Glomerular visceral epithelial cell (primary cell): ENCODE data around the gene ARHGAP22.
A peak's percentile ranks its signal among the peaks of the same experiment; 100 is the strongest.

Experiments used
- DNase-seq: peaks from one replicate; pipeline ENCODE4 v3.0.0-alpha.2; 2016; ENCODE audit errors: extremely low spot score

The ARHGAP22 gene

GRCh38 chr10:48552946-48553564 is 51.8 kb downstream of the ARHGAP22 start:
- no peak for DNase-seq

- DNase-seq: peak; percentile 64
Observed at GRCh38 chr10:48551861-48552591, 52.8 kb downstream of the ARHGAP22 start.

DNA sequence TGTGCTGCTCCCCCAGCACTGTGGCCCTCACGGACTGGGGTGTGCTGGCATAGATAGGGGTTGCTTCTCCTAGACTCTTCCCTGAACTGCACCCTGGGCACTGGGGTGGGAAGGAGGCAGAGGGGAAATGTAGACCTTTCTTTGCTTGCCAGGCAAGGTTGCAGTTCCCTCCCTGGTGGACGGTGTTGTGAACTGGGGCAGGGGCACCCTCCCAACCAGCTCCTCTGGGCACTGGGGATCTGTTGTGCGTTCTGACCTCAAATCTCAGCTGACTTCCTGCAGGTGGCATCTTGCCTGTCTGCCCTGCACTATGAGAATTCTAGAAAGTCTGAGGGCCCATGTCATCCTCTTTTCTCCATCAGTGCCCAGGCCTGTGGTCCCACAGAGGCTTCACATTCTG is 53.9 kb downstream of the ARHGAP22 start:
- no peak for DNase-seq

- DNase-seq: no peak
Observed at GRCh38 chr10:48550071-48550691, 54.7 kb downstream of the ARHGAP22 start.

DNA sequence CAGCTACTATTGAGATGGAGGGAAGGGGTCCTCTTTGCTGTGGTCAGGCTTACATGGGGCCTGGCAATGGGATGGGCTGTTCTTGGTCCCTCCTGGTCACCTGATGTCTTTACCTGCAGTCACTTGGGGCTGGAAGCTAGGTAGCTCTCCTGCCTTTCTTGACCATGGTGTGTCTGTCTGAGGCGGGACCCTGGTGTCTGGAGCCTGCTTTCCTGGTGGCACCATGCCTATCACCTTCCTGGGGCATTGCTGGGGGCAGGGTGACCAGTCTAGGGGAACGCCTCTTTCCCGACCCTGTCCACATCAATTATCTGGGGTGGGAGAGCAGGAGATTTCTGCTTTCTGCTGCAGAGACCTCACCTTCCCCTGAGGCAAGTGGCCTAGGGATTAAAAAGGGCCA is 55.6 kb downstream of the ARHGAP22 start:
- DNase-seq: no peak

DNA sequence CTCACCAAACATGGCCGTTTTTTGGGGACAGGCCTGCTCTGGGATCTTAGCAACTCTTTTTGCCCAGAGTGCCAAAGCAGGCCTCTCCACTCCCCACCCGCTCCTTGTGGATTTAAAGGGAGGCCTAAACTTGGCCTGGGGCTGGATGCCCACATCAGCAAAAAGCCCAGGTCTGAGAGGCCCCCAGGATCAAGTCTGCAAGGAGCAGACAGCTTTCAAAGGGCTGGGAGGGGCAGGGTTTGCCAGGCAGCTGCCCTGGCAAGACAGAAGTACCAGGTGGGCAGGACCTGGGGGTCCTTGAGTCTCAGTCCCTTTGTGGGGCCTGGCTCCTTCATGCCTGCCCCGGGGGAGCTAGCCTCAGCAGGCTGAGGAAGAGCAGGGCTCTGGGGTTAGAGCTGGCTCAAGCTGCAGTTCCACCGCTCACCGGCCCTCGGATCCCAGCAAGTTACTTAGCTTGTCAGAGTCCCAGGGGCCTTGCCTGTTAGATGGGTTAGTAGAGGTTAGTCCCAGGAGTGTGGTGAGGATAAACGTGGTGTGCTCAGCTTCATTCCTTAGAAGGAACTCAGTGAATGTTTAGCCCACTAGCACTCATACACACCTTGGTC is 56.2 kb downstream of the ARHGAP22 start:
- no peak for DNase-seq

DNA sequence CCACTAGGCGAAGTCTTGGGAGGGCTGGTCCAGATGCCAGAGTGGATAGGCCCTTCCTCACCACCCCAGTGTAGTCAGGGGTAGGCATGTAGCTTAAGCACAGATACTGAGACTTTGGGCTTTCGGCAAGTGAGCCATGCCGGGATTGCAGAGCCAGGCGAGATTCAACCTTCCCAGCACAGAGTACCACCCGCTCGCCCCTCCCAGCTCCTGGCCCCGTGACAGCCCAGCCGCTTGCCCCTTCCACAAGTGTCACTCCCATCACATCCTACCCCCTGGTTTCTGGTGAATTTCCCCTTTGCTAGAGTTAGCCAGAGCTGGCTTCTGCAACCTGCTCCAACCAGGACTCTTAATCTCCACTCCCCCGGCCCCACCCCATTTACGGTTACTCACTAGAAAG is 56.9 kb downstream of the ARHGAP22 start:
- DNase-seq: no peak

DNA sequence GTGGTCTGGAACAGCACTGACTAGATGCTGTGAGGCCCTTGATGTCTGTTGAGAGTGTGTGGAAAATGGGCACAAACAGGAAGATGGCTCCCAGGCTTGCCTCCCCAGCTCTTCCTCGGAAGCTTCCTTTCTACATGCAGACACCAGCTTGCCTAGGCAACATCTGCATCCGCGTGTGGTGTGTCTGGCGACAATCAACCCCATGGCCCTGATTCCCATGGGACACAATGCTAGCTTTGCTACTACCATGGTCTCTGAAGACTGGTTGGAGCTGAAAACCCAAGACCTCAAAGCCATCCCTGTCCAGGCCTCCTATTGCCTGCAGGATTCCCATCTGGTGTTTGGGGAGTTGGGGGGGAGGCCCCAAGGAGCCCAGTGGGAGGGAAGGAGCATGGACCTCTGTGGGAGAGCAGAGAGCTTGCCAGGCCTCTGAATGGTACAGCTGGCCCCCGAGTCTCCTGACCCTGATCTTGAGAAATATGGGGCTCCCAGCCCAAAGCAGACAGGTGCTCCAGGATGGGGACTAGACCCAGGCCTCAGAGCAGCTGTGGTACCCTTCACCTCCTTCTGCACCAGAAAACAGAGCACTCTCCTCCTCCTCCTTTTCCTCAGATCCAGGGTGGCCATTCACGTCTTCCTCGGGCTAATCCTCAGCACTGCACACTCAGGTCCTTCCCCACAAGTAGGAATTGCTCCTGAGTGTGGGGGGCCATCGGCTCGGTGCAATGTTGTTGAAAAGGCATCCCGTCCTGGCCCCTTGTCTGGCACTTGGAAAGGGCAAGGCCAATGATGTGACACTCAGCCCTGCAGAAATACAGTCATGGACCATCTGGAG is 57.6 kb downstream of the ARHGAP22 start:
- DNase-seq: no peak

DNA sequence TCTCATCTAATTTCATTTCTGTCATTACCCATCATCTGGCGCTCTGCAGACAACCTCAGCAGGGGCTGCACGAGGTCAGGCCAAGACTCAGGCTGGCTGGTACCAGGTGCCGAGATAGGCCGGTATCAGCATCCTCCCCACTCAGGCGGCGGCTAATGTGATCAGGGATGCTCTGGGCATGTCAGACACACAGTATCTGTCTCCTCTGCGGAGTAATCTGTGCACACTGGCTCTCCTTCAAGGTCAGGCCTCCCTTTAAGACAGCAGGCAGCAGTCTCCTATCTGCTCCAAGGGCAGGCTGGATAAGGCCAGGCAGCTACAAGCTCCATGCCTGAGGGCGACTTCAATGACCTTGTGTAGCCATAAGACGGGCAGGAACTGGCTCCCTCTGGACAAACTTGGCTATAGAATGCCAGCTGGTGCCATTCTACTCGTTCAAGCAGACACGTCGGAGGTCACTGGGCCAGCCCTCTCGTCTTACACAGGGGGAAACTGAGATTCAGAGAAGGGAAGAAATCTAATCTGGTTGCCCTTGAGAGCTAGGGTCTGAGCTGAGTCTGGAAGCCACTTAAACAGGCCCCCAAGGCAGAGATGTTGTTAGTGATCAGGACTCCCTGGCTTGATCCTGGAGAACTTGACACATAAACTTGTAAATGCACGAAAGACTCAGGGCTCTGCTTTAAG is 59.3 kb downstream of the ARHGAP22 start:
- no peak for DNase-seq

- DNase-seq: no peak
Observed at GRCh38 chr10:48543182-48543844, 61.6 kb downstream of the ARHGAP22 start.

DNA sequence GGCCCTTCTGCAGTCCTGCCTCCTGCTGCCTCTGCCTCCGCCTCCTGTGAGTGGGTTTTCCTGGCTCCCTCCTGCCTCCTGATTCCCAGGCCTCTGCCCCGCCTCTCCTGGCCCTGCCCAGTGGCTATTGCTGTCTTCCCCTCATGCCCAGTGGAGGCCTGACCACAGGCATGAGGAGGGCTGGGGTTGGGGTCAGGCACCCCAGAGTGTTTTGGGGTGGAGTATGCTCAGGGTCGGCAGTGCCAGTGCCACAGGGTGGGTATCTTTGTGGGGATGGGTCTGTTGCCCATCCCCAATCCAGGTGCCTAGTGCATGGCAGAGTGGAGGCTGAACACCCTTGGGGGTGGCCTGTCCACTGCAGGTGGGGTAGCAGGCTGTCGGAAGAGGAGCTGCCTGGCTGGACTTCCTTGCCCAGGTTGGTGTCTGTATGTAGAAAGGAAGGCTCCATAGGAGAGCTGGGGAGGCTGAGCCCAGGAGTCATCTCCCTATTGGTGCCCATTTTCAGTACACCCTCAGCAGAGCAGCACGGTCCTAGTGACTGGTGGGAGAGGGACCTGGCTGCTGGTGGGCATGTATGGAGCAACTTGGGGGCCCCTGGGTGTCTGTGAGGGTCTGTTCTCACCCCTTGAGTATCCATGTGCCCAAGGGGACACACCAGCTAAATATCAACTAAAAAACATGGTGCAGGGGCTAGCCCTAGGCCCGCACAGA is 62.2 kb downstream of the ARHGAP22 start:
- no peak for DNase-seq

DNA sequence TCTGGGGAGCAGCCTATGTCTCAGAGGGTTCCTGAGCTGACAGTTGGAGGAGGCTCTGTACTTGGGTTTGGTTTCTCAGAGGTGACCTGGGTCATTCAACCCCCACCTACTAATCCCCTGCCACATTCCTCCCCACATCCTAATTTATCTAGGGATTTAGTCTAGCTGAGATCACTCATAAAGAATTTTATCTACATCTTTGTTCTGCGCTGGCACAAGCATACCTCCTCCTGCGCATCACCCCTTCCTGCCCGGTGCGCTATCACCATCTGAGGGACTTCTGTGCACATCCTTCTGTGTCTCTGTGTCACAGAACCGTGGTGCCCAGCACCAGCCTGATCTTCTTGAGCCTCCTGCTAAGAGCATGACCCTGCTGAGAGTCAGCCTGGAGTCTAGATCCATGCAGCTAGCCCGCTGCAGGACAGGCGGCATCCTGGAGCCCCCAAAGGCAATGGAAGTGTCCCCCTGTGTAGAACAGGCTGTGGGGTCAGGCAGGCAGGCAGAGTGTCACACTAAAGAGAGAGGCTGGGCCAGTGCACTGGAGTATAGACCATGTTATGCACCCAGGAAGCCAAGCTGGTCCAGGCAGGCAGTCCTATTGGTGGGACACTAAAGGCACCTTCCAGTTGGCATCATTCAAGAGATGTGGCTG is 63.6 kb downstream of the ARHGAP22 start:
- no peak for DNase-seq

DNA sequence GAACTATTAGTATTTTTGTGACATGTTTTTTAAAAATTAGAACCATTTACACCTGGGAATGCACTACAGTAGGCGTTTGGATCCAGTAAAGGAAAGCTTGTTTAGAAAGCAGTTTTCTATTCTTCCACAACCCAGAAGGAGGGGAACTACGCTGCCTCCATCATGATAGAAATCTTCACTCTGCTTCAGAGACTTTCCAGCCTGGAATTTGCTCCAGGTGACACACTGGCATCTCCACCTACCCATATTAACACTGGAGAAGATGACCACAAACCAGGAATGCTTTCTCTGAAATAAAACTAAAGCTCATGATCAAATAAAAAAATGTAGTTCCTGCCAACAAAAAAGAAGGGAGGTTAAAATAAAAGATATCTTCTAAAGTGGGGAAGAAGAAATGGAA is 66.3 kb downstream of the ARHGAP22 start:
- no peak for DNase-seq

- no peak for DNase-seq
Observed at GRCh38 chr10:48536916-48537890, 67.7 kb downstream of the ARHGAP22 start.

GRCh38 chr10:48536156-48536500 is 68.7 kb downstream of the ARHGAP22 start:
- DNase-seq: no peak

DNA sequence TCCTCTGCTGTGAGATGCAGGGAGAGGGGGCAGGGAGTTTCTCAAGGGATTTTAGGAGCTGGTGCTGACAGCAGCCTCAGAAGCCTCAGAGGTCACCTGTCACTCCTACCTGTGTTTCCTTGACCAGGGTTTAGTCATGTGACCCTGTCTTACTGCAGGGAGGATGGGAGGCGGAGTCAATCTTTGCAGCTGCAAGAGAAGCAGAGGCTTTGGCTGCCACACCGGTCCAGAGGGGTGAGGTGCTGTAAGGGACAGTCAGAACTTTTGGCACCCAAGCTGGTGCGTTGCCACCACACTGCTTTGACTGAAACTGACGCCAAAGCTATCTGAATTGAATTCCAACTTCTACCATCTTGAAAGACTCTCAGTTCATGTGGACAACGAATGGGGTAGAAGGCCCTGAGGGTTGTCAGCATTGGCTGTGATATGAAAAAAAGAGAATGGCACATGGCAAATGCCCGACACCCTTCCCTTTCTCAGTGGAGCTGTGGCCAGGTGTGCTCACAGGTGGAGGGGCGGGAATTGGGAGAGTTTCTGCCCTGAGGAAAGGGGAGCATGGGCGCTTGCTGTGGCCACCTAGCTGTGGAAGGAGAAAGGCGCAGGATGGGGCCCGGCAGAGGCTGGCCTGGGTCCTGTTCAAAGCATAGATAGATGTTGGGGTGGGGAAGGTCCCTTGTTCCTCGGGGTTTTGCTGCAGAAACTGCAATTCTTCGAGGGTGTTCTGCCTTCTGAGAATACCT is 69.3 kb downstream of the ARHGAP22 start:
- DNase-seq: no peak

DNA sequence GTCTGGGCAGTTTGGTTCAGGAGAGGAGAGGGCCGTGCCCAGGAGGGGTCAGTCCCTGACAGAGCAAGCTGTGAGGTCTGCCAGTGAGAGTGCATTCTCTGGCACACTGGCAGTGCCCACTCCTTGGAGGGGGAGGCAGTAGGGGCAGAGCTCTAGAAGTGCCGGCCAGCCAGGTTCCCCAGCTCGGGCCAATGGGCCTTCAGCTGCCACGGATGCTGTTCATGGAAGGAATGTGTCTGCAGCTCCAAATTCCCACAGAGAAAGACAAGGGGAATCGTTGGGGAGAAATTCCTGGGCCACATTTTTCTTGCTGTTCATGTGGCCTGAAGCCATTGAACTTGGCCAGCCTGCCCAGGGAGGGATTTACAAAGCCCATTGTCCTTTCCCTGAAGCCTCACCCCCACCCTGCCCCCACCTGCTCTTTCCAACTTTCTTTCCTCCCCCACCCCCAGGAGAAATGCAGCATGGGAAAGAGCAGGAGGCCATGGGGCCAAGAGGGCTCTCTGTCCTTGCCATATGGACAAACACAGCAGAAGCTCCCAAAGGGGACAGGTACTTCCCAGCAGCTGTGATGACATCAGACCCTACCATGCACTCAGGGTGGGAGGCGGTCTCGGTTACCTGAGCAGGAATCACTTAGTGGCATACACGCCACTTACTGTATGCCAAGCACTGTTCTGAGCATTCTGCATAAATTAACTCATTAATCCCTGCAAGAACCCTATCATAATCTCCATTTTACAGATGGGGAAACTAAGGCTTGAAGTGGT is 70.7 kb downstream of the ARHGAP22 start:
- DNase-seq: no peak
